Breast epithelium (tissue), 3 donors: ENCODE data around the gene CCDC149.

Source experiments
- CTCF ChIP-seq, 3 donors: fragments of 450-650 bp; IDR thresholded peaks; one replicate each; pipeline ENCODE4 v1.5.1; 2016 to 2017; ENCODE audit warnings: antibody characterized with exemption in 3 of 3, mild to moderate bottlenecking in 3 of 3, moderate library complexity in 3 of 3
- POLR2AphosphoS5 ChIP-seq, 3 donors: sonication (generic); formaldehyde crosslinking; IDR thresholded peaks; one replicate each; pipeline ENCODE4 v1.6.1; 2017; ENCODE audit warnings: antibody characterized with exemption in 3 of 3

GRCh38 chr4:24831637-24832036 lies 81.2 kb downstream of the CCDC149 start:
- TF ChIP-seq POLR2AphosphoS5 (IDR thresholded peaks at IDR 0.05) (no peak), CTCF (IDR thresholded peaks at IDR 0.05) (no peak)
